H1 (cell line): Measurements from ENCODE around the gene EXOC6. TPM values are rescaled to one million over a fixed set of nuclear protein-coding genes. Genes with fewer than 3 reads are reported as not detected.

Source experiments
- CTCF ChIA-PET: fragments of 300-600 bp; sonication (Branson Sonifier 250); formaldehyde crosslinking; loops from one replicate; lab custom pipeline; 2021; ENCODE audit not compliant: partially characterized antibody; lab: Charles Lee
- POLR2A ChIA-PET: fragments of 300-600 bp; sonication (Branson Sonifier 250); formaldehyde crosslinking; loops from one replicate; lab custom pipeline; 2021; ENCODE audit warnings: inconsistent platforms; ENCODE audit not compliant: partially characterized antibody; lab: Charles Lee
- DNase-seq, 2 experiments: peaks; one replicate each; pipeline versions ENCODE4 v3.0.0 to v3.0.0-alpha.2; 2010 to 2022; ENCODE audit warnings: low spot score in 2 of 2, low read depth in 1 of 2, mixed read lengths in 1 of 2
- FAIRE-seq: peaks from 2 replicates; lab custom pipeline; 2011; peaks lifted over from hg19 to GRCh38; lab: Jason Lieb, UNC
- H2AFZ ChIP-seq: 2 replicates; pipeline ENCODE4 v1.8.1; 2012; ENCODE audit warnings: low read length, inconsistent platforms
- H2AK5ac ChIP-seq: 2 replicates; pipeline ENCODE4 v1.6.1; 2013; ENCODE audit warnings: low read depth, low read length
- H2BK120ac ChIP-seq: replicated peaks from 2 replicates; pipeline ENCODE3; 2013; ENCODE audit warnings: low read depth, low read length, inconsistent platforms
- H2BK12ac ChIP-seq: 2 replicates; pipeline ENCODE4 v1.6.1; 2013; ENCODE audit warnings: low read depth, low read length
- H2BK15ac ChIP-seq: 2 replicates; pipeline ENCODE4 v1.6.1; 2013; ENCODE audit warnings: low read length
- H2BK20ac ChIP-seq: 2 replicates; pipeline ENCODE4 v1.6.1; 2013; ENCODE audit warnings: low read length
- H2BK5ac ChIP-seq: 2 replicates; pipeline ENCODE4 v1.6.1; 2013; ENCODE audit warnings: low read depth, low read length
- H3K14ac ChIP-seq: 2 replicates; pipeline ENCODE4 v1.6.1; 2013; ENCODE audit warnings: inconsistent platforms; ENCODE audit not compliant: insufficient read length
- H3K18ac ChIP-seq: 2 replicates; pipeline ENCODE4 v1.6.1; 2013; ENCODE audit warnings: low read length; ENCODE audit errors: extremely low read depth
- H3K23ac ChIP-seq: 2 replicates; pipeline ENCODE4 v1.6.1; 2013; ENCODE audit warnings: inconsistent platforms; ENCODE audit not compliant: insufficient read length
- H3K23me2 ChIP-seq: 2 replicates; pipeline ENCODE4 v1.6.1; 2013; ENCODE audit warnings: low read depth, low read length
- H3K27ac ChIP-seq: 2 replicates; pipeline ENCODE4 v1.6.1; 2011; ENCODE audit warnings: low read depth, low read length, inconsistent platforms
- H3K27me3 ChIP-seq, 4 experiments: replicated peaks in 1 of 4; 1 replicate in 1 of 4; 2 replicates in 3 of 4; pipeline versions ENCODE4 v1.6.1 to v1.8.1; 2011 to 2013; ENCODE audit warnings: low read length in 3 of 4, mild to moderate bottlenecking in 3 of 4, inconsistent platforms in 2 of 4, mixed read lengths in 2 of 4, moderate library complexity in 1 of 4; ENCODE audit not compliant: control insufficient read depth in 3 of 4, insufficient read depth in 3 of 4; ENCODE audit errors: extremely low read depth in 1 of 4
- H3K36me3 ChIP-seq, 4 experiments: 2 replicates each; pipeline versions ENCODE4 v1.6.1 to v1.8.1; 2011 to 2013; ENCODE audit warnings: mild to moderate bottlenecking in 4 of 4, low read length in 3 of 4, moderate library complexity in 2 of 4, control low read depth in 1 of 4, inconsistent platforms in 1 of 4; ENCODE audit not compliant: insufficient read depth in 4 of 4, control insufficient read depth in 2 of 4
- H3K4ac ChIP-seq: replicated peaks from 2 replicates; pipeline ENCODE3; 2013; ENCODE audit warnings: low read length, low read depth, mixed read lengths, inconsistent platforms; ENCODE audit not compliant: insufficient read length
- H3K4me1 ChIP-seq, 4 experiments: replicated peaks in 1 of 4; 1 replicate in 1 of 4; 2 replicates in 3 of 4; pipeline versions ENCODE4 v1.6.1 to v1.8.1; 2011 to 2013; ENCODE audit warnings: low read length in 3 of 4, inconsistent platforms in 2 of 4, mixed read lengths in 1 of 4; ENCODE audit not compliant: insufficient read depth in 4 of 4, control insufficient read depth in 3 of 4
- H3K4me2 ChIP-seq, 2 experiments: 2 replicates each; pipeline versions ENCODE4 v1.6.1 to v1.8.1; 2011 to 2013; ENCODE audit warnings: low read depth in 2 of 2, low read length in 2 of 2, control low read depth in 1 of 2, inconsistent platforms in 1 of 2, mild to moderate bottlenecking in 1 of 2; ENCODE audit not compliant: insufficient read depth in 1 of 2
- H3K4me3 ChIP-seq, 4 experiments: fragments of 200-600, 300-600 bp in 1 of 4; sonication (generic), shearing (Covaris generic), sonication (Bioruptor Twin) in 1 of 4; 2 replicates each; pipeline versions ENCODE4 v1.5.1 to v1.8.1; 2011 to 2016; ENCODE audit warnings: low read length in 4 of 4, low read depth in 3 of 4, control low read depth in 2 of 4, inconsistent platforms in 2 of 4, mild to moderate bottlenecking in 2 of 4, mixed read lengths in 1 of 4, moderate library complexity in 1 of 4; ENCODE audit not compliant: insufficient read depth in 2 of 4; ENCODE audit errors: extremely low read depth in 1 of 4
- H3K56ac ChIP-seq: replicated peaks from 2 replicates; pipeline ENCODE3; 2013; ENCODE audit warnings: low read depth, mild to moderate bottlenecking, mixed read lengths, low read length, inconsistent platforms; ENCODE audit not compliant: insufficient read length
- H3K79me1 ChIP-seq: 2 replicates; pipeline ENCODE4 v1.6.1; 2013; ENCODE audit warnings: low read depth, low read length, control low read depth
- H3K79me2 ChIP-seq, 2 experiments: 2 replicates each; pipeline versions ENCODE4 v1.6.1 to v1.8.1; 2012 to 2013; ENCODE audit warnings: low read length in 2 of 2, mild to moderate bottlenecking in 2 of 2, inconsistent platforms in 1 of 2; ENCODE audit not compliant: insufficient read depth in 2 of 2, control insufficient read depth in 1 of 2
- H3K9ac ChIP-seq, 4 experiments: replicated peaks in 1 of 4; 1 replicate in 1 of 4; 2 replicates in 3 of 4; pipeline versions ENCODE4 v1.6.1 to v1.8.1; 2011 to 2013; ENCODE audit warnings: low read depth in 3 of 4, low read length in 3 of 4, control low read depth in 2 of 4, mild to moderate bottlenecking in 2 of 4, moderate library complexity in 2 of 4, inconsistent platforms in 1 of 4; ENCODE audit errors: extremely low read depth in 1 of 4
- H3K9me3 ChIP-seq, 2 experiments: 2 replicates each; pipeline versions ENCODE4 v1.6.1 to v1.8.1; 2012 to 2013; ENCODE audit warnings: mild to moderate bottlenecking in 2 of 2, moderate library complexity in 2 of 2, control low read depth in 1 of 2, inconsistent platforms in 1 of 2, low read depth in 1 of 2, low read length in 1 of 2, mixed read lengths in 1 of 2; ENCODE audit not compliant: insufficient read depth in 2 of 2
- H4K20me1 ChIP-seq, 2 experiments: replicated peaks in 1 of 2; 2 replicates each; pipeline versions ENCODE3 to v1.8.1; 2011 to 2013; ENCODE audit warnings: inconsistent platforms in 2 of 2, low read length in 2 of 2, mild to moderate bottlenecking in 1 of 2; ENCODE audit not compliant: insufficient read depth in 2 of 2, control insufficient read depth in 1 of 2
- H4K5ac ChIP-seq: 2 replicates; pipeline ENCODE4 v1.6.1; 2013; ENCODE audit warnings: low read length, low read depth, mixed read lengths, inconsistent platforms; ENCODE audit not compliant: insufficient read length
- H4K8ac ChIP-seq: 2 replicates; pipeline ENCODE4 v1.8.0; 2013; ENCODE audit warnings: mild to moderate bottlenecking, moderate library complexity, low read length, inconsistent platforms; ENCODE audit not compliant: insufficient read depth; ENCODE audit errors: extremely low read depth
- H4K91ac ChIP-seq: replicated peaks from 2 replicates; pipeline ENCODE3; 2013; ENCODE audit warnings: low read length, mixed read lengths, inconsistent platforms; ENCODE audit not compliant: insufficient read length
- ATF3 ChIP-seq: IDR thresholded peaks from 2 replicates; pipeline ENCODE4 v1.6.1; 2011; ENCODE audit warnings: low read depth, mild to moderate bottlenecking, low read length; ENCODE audit not compliant: insufficient read depth
- CBX8 ChIP-seq: fragments of 300-800, 300-1000 bp; sonication (generic); IDR thresholded peaks from 2 replicates; pipeline ENCODE4 v1.7.1; 2016; ENCODE audit warnings: low read depth, low read length, borderline replicate concordance
- CTBP2 ChIP-seq: IDR thresholded peaks from 2 replicates; pipeline ENCODE4 v1.7.0; 2011; ENCODE audit warnings: borderline replicate concordance, mild to moderate bottlenecking, moderate library complexity, mixed read lengths, low read length; ENCODE audit not compliant: insufficient read depth, insufficient read length
- CTCF ChIP-seq, 3 experiments: IDR thresholded peaks; 1 replicate in 2 of 3; 2 replicates in 1 of 3; pipeline versions ENCODE4 v1.5.1 to v1.6.1; 2011; ENCODE audit warnings: low read length in 3 of 3, mild to moderate bottlenecking in 3 of 3, inconsistent platforms in 2 of 3, low read depth in 1 of 3, moderate library complexity in 1 of 3; ENCODE audit not compliant: insufficient read depth in 1 of 3; ENCODE audit errors: control extremely low read depth in 1 of 3
- EGR1 ChIP-seq: IDR thresholded peaks from 2 replicates; pipeline ENCODE4 v1.6.1; 2011; ENCODE audit warnings: low read depth, low read length, borderline replicate concordance
- KDM1A ChIP-seq: fragments of 200-600, 300-600 bp; sonication (generic); IDR thresholded peaks from 2 replicates; pipeline ENCODE4 v1.7.1; 2016; ENCODE audit warnings: mild to moderate bottlenecking, low read length, borderline replicate concordance
- KDM5A ChIP-seq: fragments of 200-600 bp; IDR thresholded peaks from 2 replicates; pipeline ENCODE4 v1.7.1; 2012; ENCODE audit warnings: mild to moderate bottlenecking, low read length, inconsistent platforms, mixed read lengths
- MAFK ChIP-seq: IDR thresholded peaks from 2 replicates; pipeline ENCODE4 v1.6.1; 2012; ENCODE audit warnings: low read depth, mild to moderate bottlenecking, improper control_type of control experiment, low read length
- POLR2A ChIP-seq, 2 experiments: IDR thresholded peaks; 1 replicate in 1 of 2; 2 replicates in 1 of 2; pipeline ENCODE4 v1.6.1; 2011; ENCODE audit warnings: low read depth in 2 of 2, low read length in 2 of 2, mild to moderate bottlenecking in 2 of 2; ENCODE audit errors: control extremely low read depth in 1 of 2
- RXRA ChIP-seq: IDR thresholded peaks from 2 replicates; pipeline ENCODE4 v1.6.1; 2011; ENCODE audit warnings: low read depth, mild to moderate bottlenecking, low read length, moderate library complexity; ENCODE audit not compliant: insufficient read depth
- SP2 ChIP-seq: IDR thresholded peaks from 2 replicates; pipeline ENCODE4 v1.6.1; 2012; ENCODE audit warnings: mild to moderate bottlenecking, low read length, inconsistent platforms
- ZNF274 ChIP-seq: IDR thresholded peaks from 2 replicates; pipeline ENCODE4 v1.7.0; 2012; ENCODE audit warnings: low read length, borderline replicate concordance; ENCODE audit errors: extremely low read depth
- WGBS, 2 experiments: shearing (Covaris generic) in 1 of 2; methylation state at CpG; one replicate each; pipeline versions ENCODE4 v1.1.6 to v1.1.7; 2013 to 2015; ENCODE audit warnings: low lambda C conversion rate in 2 of 2, mixed read lengths in 2 of 2, inconsistent platforms in 1 of 2, low coverage in 1 of 2, missing lambda C conversion rate in 1 of 2; ENCODE audit not compliant: insufficient replicate concordance in 2 of 2, insufficient coverage in 1 of 2, insufficient read length in 1 of 2; ENCODE audit errors: extremely low coverage in 1 of 2, missing lambda C conversion rate in 1 of 2; 5-methylcytosine and 5-hydroxymethylcytosine counted together
- polyA plus RNA-seq, 7 experiments: library from polyadenylated mRNA; depleted of rRNA in 3 of 7; stranded (reverse) in 5 of 7; unstranded in 2 of 7; fragments of >200 nt in 5 of 7; fragments of 200-250 nt in 2 of 7; gene quantifications; 1 replicate in 5 of 7; 2 replicates in 1 of 7; 4 replicates in 1 of 7; pipeline versions ENCODE4 v1.2.1 to v1.2.3, GENCODE V29; 2011 to 2013; ENCODE audit warnings: missing spikeins in 2 of 7, mixed read lengths in 2 of 7
- total RNA-seq: library from RNA; stranded (reverse); fragmentation: NEBNext Ultra II Directional; extraction: Animal tissue kit (Norgen Biotek cat#: 25700); gene quantifications from 2 replicates; pipeline ENCODE4 v1.2.1, GENCODE V29; 2021

Gene EXOC6
- total and polyA plus RNA-seq, 2 of the 8 experiments (the other 6 are each of a cell fraction or from before 2014, with no cell fraction given): 1.7 to 4.5 TPM

- H4K5ac ChIP-seq: no peak overlapping the region
- DNase-seq (no peak), FAIRE-seq (no peak)
- H3K27me3 ChIP-seq: no peaks in the 10 kb centered on the region
- H3K4me3 ChIP-seq: no peak overlapping the region
- H3K79me1 ChIP-seq: no peaks in the 10 kb centered on the region
- no peak overlapping the region for H4K91ac ChIP-seq
- no peak overlapping the region for H2BK5ac ChIP-seq
- H3K9me3 ChIP-seq: no peaks in the 10 kb centered on the region
- no peaks in the 10 kb centered on the region for H4K20me1 ChIP-seq
- no peak overlapping the region for H3K56ac ChIP-seq
- H2AK5ac ChIP-seq: no peak overlapping the region
- H3K23me2 ChIP-seq: no peaks in the 10 kb centered on the region
- WGBS, 2 experiments: 71% methylated on average over 6 of the region's 6 CpGs; no CpG with 5 or more reads in 1 of the 2 experiments
- H3K18ac ChIP-seq: no peak overlapping the region
- H2BK12ac ChIP-seq: no peak overlapping the region
- no peak overlapping the region for H3K14ac ChIP-seq
- H3K27ac ChIP-seq: no peak overlapping the region
- no peak overlapping the region for H3K23ac ChIP-seq
- no peaks in the 10 kb centered on the region for H3K36me3 ChIP-seq
- ChIA-PET POLR2A (no interaction called here), CTCF (interaction anchor here (0.7 to 2.0 kb wide), 11 partner anchors 8 to 168 kb away, joined by 3 to 10 read pairs (median 4); no protein-coding TSS in a partner anchor)
- H2AFZ ChIP-seq: no peak overlapping the region
- no peak overlapping the region for H2BK120ac ChIP-seq
- H3K4me2 ChIP-seq: no peak overlapping the region
- no peak overlapping the region for H3K9ac ChIP-seq
- peaks cover 0 to 17% (median 7%) of the 10 kb centered on the region in 4 experiments; a peak in 5 of 7 replicates for H3K4me1 ChIP-seq
- H4K8ac ChIP-seq: no peak overlapping the region
- H2BK20ac ChIP-seq: no peak overlapping the region
- H3K79me2 ChIP-seq: no peaks in the 10 kb centered on the region
- no peak overlapping the region for H3K4ac ChIP-seq
- no peak overlapping the region for H2BK15ac ChIP-seq
- TF ChIP-seq RXRA (no peak), CBX8 (no peak), KDM5A (no peak), CTCF (IDR thresholded peaks at IDR 0.05; ENCODE audit: control extremely low read depth in 1 of 3, insufficient read depth in 1 of 3, low read depth in 1 of 3, low read length in 3 of 3) (no peak), ATF3 (no peak), KDM1A (no peak), ZNF274 (no peak), MAFK (no peak), SP2 (no peak), POLR2A (IDR thresholded peaks at IDR 0.05; ENCODE audit: control extremely low read depth in 1 of 2, low read depth in 2 of 2, low read length in 2 of 2) (no peak), EGR1 (no peak), CTBP2 (no peak)
Observed at GRCh38 chr10:92913973-92914372, 65.7 kb downstream of the EXOC6 start.
